ENCODE results near the gene ULK1. TPM values are rescaled to one million over a fixed set of nuclear protein-coding genes. Genes with fewer than 3 reads are reported as not detected.
A peak's percentile ranks its signal among the peaks of the same experiment; 100 is the strongest.

The ULK1 gene
- total RNA-seq, 1 experiment from 2014 or later, result 67.8 TPM

- TF ChIP-seq CTCF (IDR thresholded peaks at IDR 0.05) (no peak), ETV6 (CRISPR knock-in tag; IDR thresholded peaks at IDR 0.05) (no peak), IRF1 (CRISPR knock-in tag; IDR thresholded peaks at IDR 0.05) (no peak), HMGXB4 (CRISPR knock-in tag; IDR thresholded peaks at IDR 0.05) (no peak), ATF2 (CRISPR knock-in tag; IDR thresholded peaks at IDR 0.05; ENCODE audit: borderline replicate concordance, low read depth) (no peak), MXD4 (CRISPR knock-in tag; IDR thresholded peaks at IDR 0.05; ENCODE audit: borderline replicate concordance) (no peak), CREB1 (CRISPR knock-in tag; IDR thresholded peaks at IDR 0.05) (no peak), ATF3 (CRISPR knock-in tag; conservative IDR thresholded peaks at IDR 0.05) (no peak), ATF6 (CRISPR knock-in tag; IDR thresholded peaks at IDR 0.05) (no peak), RELA (CRISPR knock-in tag; IDR thresholded peaks at IDR 0.05; ENCODE audit: borderline replicate concordance) (no peak), USF1 (CRISPR knock-in tag; IDR thresholded peaks at IDR 0.05) (peak; percentile 40; the same call in 1 of the 2 replicates), NR3C1 (CRISPR knock-in tag; conservative IDR thresholded peaks at IDR 0.05; ENCODE audit: low read depth) (no peak), NFATC4 (CRISPR knock-in tag; IDR thresholded peaks at IDR 0.05) (no peak), MAX (CRISPR knock-in tag; IDR thresholded peaks at IDR 0.05) (peak; percentile 87), MYBL2 (CRISPR knock-in tag; IDR thresholded peaks at IDR 0.05) (no peak), SP1 (CRISPR knock-in tag; conservative IDR thresholded peaks at IDR 0.05) (peak; percentile 55), ESRRA (CRISPR knock-in tag; IDR thresholded peaks at IDR 0.05; ENCODE audit: borderline replicate concordance) (no peak), ZNF425 (CRISPR knock-in tag; conservative IDR thresholded peaks at IDR 0.05) (no peak), ZNF532 (CRISPR knock-in tag; IDR thresholded peaks at IDR 0.05; ENCODE audit: borderline replicate concordance) (no peak)
These were observed 1.8 kb downstream of the ULK1 start (continued) for GRCh38 chr12:131896080-131896810.
